Muscle of leg (tissue), 11 donors: ENCODE results near the gene ARL2BP. TPM values are rescaled to one million over a fixed set of nuclear protein-coding genes. Genes with fewer than 3 reads are reported as not detected.
"Not testable (repeated sequence)": the region's sequence is repeated elsewhere in the genome, so short reads cannot be mapped to it uniquely, and the experiment has no call there.

Source experiments
- DNase-seq: peaks from one replicate; pipeline ENCODE4 v3.0.0; 2013
- H3K27ac ChIP-seq: one replicate; pipeline ENCODE4 v1.5.1; 2013; ENCODE audit warnings: mild to moderate bottlenecking, low read length, control low read depth
- H3K27me3 ChIP-seq: one replicate; pipeline ENCODE4 v1.6.1; 2013; ENCODE audit warnings: low read length; ENCODE audit not compliant: control insufficient read depth, insufficient read depth
- H3K36me3 ChIP-seq: one replicate; pipeline ENCODE4 v1.6.1; 2013; ENCODE audit warnings: low read length; ENCODE audit not compliant: control insufficient read depth, insufficient read depth
- H3K4me1 ChIP-seq: one replicate; pipeline ENCODE4 v1.6.1; 2013; ENCODE audit warnings: low read length; ENCODE audit not compliant: control insufficient read depth, insufficient read depth
- H3K4me3 ChIP-seq: one replicate; pipeline ENCODE4 v1.5.1; 2013; ENCODE audit warnings: low read length, control low read depth
- H3K9me3 ChIP-seq: replicated peaks from 2 replicates; pipeline ENCODE4 v1.6.1; 2013; ENCODE audit warnings: low read depth, low read length; ENCODE audit not compliant: control insufficient read depth
- WGBS: methylation state at CpG from one replicate; pipeline ENCODE4 v1.1.5; 2013; ENCODE audit warnings: missing lambda C conversion rate; ENCODE audit not compliant: insufficient coverage; 5-methylcytosine and 5-hydroxymethylcytosine counted together
- polyA plus RNA-seq, 8 donors: library from polyadenylated mRNA; unstranded; fragments of 120-200 nt; gene quantifications; one replicate each; pipeline versions ENCODE4 v1.2.1 to v1.2.3, GENCODE V29; 2013; ENCODE audit warnings: inconsistent platforms in 1 of 8, low replicate concordance in 1 of 8; ENCODE audit not compliant: insufficient read length in 8 of 8, insufficient read depth in 1 of 8
- total RNA-seq: library from RNA; stranded (reverse); fragments of 120-200 nt; gene quantifications from one replicate; pipeline ENCODE4 v1.2.4, GENCODE V29; 2013

ARL2BP gene
- total and polyA plus RNA-seq, 9 donors = 38.4 to 59.4 (median 46.1) TPM

DNA sequence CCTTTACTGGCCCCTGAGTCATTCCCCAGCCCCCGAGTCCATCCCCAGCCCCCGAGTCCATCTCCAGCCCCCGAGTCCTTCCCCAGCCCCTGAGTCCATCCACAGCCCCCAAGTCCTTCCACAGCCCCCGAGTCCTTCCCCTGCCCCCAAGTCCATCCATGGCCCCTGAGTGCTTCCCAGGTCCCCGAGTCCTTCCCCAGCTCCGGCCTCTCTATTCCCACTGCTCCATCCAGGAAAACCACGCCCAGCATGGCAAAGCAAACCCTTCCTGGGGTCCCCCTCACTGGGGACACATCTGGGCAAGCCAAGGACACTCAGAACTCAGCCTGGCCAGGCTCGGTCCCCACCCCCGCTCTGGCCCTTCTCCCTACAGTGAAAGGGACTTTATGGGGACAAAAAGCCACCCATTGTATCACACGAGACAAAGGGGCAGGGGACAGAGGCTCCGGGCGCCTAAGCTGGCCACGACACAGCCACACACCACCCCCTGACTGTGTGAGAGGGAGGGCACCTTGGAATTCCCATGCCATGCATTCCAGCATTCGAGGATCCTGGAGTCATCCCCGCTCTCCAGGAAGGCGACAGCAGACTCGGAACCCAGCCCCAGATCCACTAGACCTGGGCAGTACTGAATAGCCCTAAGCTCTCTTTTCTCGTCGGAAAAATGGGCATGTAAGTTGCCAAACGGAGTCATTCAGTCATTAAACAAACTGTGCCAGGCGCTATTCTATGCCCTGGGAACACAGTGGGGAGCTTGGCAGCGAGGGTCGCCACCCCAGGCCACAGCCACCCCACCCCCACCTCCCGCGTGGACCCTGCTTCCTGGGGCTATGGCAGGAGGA, 25.4 kb downstream of the ARL2BP start:
- 72% methylated on average over 19 of the region's 25 CpGs for WGBS
- Histone ChIP-seq H3K36me3 (no peaks in the 10 kb centered on the region), H3K4me3 (no peak overlapping the region), H3K4me1 (no peaks in the 10 kb centered on the region), H3K27ac (no peak overlapping the region), H3K9me3 (no peaks in the 10 kb centered on the region), H3K27me3 (no peaks in the 10 kb centered on the region)
- no peak for DNase-seq

- no peaks in the 10 kb centered on the region for H3K9me3 ChIP-seq
- 78% methylated on average over 6 of the region's 7 CpGs for WGBS
Observed at GRCh38 chr16:57271063-57271345, 25.9 kb downstream of the ARL2BP start.

GRCh38 chr16:57271867-57272495, 26.9 kb downstream of the ARL2BP start:
- Histone ChIP-seq H3K9me3 (no peaks in the 10 kb centered on the region), H3K27ac (no peak overlapping the region), H3K4me1 (no peaks in the 10 kb centered on the region), H3K36me3 (no peaks in the 10 kb centered on the region), H3K4me3 (no peak overlapping the region), H3K27me3 (no peaks in the 10 kb centered on the region)
- 100% methylated on average over 1 of the region's 5 CpGs for WGBS
- DNase-seq = no peak

More at GRCh38 chr16:57271063-57271345, 25.9 kb downstream of the ARL2BP start:
- no peak for DNase-seq
- Histone ChIP-seq H3K4me1 (no peaks in the 10 kb centered on the region), H3K27ac (no peak overlapping the region), H3K36me3 (no peaks in the 10 kb centered on the region), H3K27me3 (no peaks in the 10 kb centered on the region), H3K4me3 (no peak overlapping the region)

GRCh38 chr16:57273359-57273758, 28.3 kb downstream of the ARL2BP start:
- no peak overlapping the region for H3K4me3 ChIP-seq
- no peaks in the 10 kb centered on the region for H3K36me3 ChIP-seq
- WGBS = no CpG with 5 or more reads among the region's 1 CpG
- no peaks in the 10 kb centered on the region for H3K4me1 ChIP-seq
- no peak overlapping the region for H3K27ac ChIP-seq
- H3K27me3 ChIP-seq = no peaks in the 10 kb centered on the region
- H3K9me3 ChIP-seq = no peaks in the 10 kb centered on the region
- DNase-seq = no peak

- Histone ChIP-seq H3K27me3 (peaks cover 4% of the 10 kb centered on the region), H3K36me3 (no peaks in the 10 kb centered on the region), H3K4me3 (no peak overlapping the region), H3K9me3 (no peaks in the 10 kb centered on the region), H3K27ac (no peak overlapping the region), H3K4me1 (no peaks in the 10 kb centered on the region)
- DNase-seq = no peak
- 75% methylated on average over 2 of the region's 5 CpGs for WGBS
Observed at GRCh38 chr16:57273826-57274225, 28.8 kb downstream of the ARL2BP start.

DNA sequence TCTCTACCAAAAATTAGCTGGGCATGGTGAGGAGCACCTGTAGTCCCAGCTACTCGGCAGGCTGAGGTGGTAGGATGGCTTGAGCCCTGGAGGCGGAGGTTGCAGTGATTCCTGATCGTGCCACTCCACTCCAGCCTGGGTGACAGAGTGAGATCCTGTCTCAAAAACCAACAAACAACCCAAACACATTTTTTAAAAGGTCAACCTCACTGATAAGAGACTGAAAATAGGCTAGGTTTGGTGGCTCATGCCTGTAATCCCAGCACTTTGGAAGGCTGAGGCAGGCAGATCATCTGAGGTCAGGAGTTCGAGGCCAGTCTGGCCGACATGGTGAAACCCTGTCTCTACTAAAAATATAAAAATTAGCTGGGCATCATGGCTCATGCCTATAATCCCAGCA, 30.9 kb downstream of the ARL2BP start:
- H3K27me3 ChIP-seq = peaks cover 10% of the 10 kb centered on the region
- H3K4me1 ChIP-seq, H3K4me3 ChIP-seq, H3K36me3 ChIP-seq, DNase-seq, H3K9me3 ChIP-seq, H3K27ac ChIP-seq: not testable (repeated sequence)
- WGBS = no CpG with 5 or more reads among the region's 5 CpGs

- no CpG with 5 or more reads among the region's 5 CpGs for WGBS
- Histone ChIP-seq H3K27ac (no peak overlapping the region), H3K27me3 (peaks cover 15% of the 10 kb centered on the region)
Observed at GRCh38 chr16:57276596-57276995, 31.5 kb downstream of the ARL2BP start.

DNA sequence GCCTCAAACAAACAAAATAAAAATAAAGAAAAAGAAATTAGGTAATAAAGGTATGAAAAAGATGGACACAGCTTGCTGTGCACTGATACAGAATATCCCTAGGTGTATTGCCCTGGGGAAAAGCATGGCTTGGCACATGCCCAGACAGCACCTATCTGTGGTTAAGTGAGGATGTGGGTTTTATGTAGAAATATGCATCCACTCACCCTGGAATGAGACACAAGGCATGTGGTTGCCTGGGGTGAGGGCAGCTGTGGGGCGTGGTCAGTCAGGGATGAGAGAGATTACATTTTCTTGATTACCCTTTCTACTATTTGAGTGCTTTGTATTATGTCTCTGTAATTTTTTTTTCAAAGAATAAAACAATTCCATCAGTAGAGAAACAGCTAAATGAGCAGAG, 32.5 kb downstream of the ARL2BP start:
- H3K27me3 ChIP-seq = peaks cover 24% of the 10 kb centered on the region

More at GRCh38 chr16:57276596-57276995, 31.5 kb downstream of the ARL2BP start:
- H3K9me3 ChIP-seq = no peaks in the 10 kb centered on the region
- H3K36me3 ChIP-seq = no peaks in the 10 kb centered on the region
- no peak overlapping the region for H3K4me3 ChIP-seq
- H3K4me1 ChIP-seq = no peaks in the 10 kb centered on the region
- DNase-seq = no peak

DNA sequence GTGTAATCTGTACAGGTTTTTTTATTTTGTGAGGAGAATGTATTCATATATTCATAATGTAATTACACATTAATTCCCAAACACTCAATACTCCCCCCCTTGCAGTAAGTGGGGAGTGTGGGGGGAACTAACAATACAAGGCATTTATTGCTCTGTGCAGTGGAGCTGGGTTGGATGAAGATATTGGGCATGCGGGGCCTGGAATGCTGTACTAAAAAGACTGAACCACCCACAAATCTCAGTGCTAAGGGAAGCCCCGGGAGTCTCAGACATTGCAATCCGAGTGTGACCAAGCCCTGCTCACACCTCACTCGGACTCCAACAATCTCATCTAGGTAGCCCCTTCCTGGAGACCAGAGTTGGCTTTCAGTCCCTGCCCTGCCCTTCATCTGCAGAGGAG, 33.4 kb downstream of the ARL2BP start:
- peaks cover 33% of the 10 kb centered on the region for H3K27me3 ChIP-seq
- H3K9me3 ChIP-seq = no peaks in the 10 kb centered on the region
- H3K4me1 ChIP-seq = peaks cover 1% of the 10 kb centered on the region
- whole genome bisulfite sequencing = 67% methylated on average over 3 of the region's 4 CpGs
- H3K36me3 ChIP-seq = no peaks in the 10 kb centered on the region
- no peak overlapping the region for H3K27ac ChIP-seq
- no peak overlapping the region for H3K4me3 ChIP-seq
- DNase-seq = no peak

More for the DNA sequence above, 32.5 kb downstream of the ARL2BP start:
- no peaks in the 10 kb centered on the region for H3K4me1 ChIP-seq
- no peaks in the 10 kb centered on the region for H3K36me3 ChIP-seq
- WGBS = no CpG with 5 or more reads among the region's 1 CpG
- no peak for DNase-seq
- H3K4me3 ChIP-seq = no peak overlapping the region
- H3K9me3 ChIP-seq = no peaks in the 10 kb centered on the region
- H3K27ac ChIP-seq = no peak overlapping the region

- Histone ChIP-seq H3K9me3 (no peaks in the 10 kb centered on the region), H3K27ac (no peak overlapping the region), H3K4me1 (peaks cover 15% of the 10 kb centered on the region), H3K27me3 (peaks cover 48% of the 10 kb centered on the region), H3K36me3 (no peaks in the 10 kb centered on the region), H3K4me3 (no peak overlapping the region)
- no peak for DNase-seq
- WGBS = 66% methylated on average over 3 of the region's 7 CpGs
Observed at GRCh38 chr16:57279780-57280638, 35.0 kb downstream of the ARL2BP start.
